ENCODE measurements around the gene BOLA3.

The BOLA3 gene

DNA sequence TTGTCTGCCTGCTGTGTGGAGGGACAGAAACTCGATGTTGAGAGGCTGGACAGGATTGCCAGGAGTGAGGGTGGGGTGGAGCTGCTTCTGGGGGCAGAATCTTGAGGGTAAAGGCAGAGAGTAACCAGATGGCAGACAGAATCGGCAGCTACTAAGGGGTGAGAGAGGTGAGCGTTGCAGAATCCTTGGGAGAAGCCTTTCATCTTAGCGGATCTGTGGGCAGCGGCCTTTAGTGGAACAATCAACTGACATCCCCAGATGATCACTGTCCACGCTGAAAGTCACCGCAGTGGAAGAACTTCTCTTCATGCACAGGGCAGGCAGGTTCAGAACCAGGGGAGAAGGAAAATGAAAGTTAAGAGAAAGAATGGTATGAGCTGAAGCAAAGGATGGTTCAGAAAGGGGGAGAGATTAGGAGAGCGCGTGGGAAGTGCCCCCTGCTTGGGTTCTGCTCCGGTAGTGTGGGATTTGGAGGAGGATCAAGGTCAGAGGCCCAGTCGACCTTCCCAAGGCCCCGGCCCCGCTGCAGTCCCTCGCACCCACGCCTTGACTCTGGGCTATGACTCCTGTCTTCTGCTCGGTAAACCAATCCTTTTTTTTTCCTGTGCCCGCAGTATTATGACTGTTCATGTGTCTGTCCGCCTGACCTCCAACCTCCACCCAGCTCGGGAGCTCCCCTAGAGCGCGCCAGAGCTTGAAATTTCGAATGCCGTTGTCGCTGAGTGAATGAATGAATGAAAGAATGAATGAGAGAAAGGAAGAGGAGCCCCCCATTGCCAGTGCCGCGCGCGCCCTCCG is 584 bp downstream of the BOLA3 start:
- no peaks in the 10 kb centered on the region for H3K27me3 ChIP-seq (replicated peaks; ENCODE audit: insufficient read depth, low read length)
- peaks cover 18% of the 10 kb centered on the region for H3K4me1 ChIP-seq (ENCODE audit: low read length)
- peak overlapping the region; percentile 92 for H3K9ac ChIP-seq (ENCODE audit: low read length)
- peak overlapping the region; percentile 88 for H3K4me3 ChIP-seq (ENCODE audit: low read length)
- H3K9me3 ChIP-seq (replicated peaks; ENCODE audit: insufficient read depth, low read length): no peaks in the 10 kb centered on the region
- H3K4me2 ChIP-seq (ENCODE audit: low read depth, low read length): peak overlapping the region; percentile 93
- no peak for TF ChIP-seq EZH2phosphoT487 (IDR thresholded peaks at IDR 0.05; ENCODE audit: low read length)
- no peak for TF ChIP-seq EZH2 (optimal IDR thresholded peaks at IDR 0.05; ENCODE audit: low read depth, low read length)
- TF ChIP-seq, protein P1, sequence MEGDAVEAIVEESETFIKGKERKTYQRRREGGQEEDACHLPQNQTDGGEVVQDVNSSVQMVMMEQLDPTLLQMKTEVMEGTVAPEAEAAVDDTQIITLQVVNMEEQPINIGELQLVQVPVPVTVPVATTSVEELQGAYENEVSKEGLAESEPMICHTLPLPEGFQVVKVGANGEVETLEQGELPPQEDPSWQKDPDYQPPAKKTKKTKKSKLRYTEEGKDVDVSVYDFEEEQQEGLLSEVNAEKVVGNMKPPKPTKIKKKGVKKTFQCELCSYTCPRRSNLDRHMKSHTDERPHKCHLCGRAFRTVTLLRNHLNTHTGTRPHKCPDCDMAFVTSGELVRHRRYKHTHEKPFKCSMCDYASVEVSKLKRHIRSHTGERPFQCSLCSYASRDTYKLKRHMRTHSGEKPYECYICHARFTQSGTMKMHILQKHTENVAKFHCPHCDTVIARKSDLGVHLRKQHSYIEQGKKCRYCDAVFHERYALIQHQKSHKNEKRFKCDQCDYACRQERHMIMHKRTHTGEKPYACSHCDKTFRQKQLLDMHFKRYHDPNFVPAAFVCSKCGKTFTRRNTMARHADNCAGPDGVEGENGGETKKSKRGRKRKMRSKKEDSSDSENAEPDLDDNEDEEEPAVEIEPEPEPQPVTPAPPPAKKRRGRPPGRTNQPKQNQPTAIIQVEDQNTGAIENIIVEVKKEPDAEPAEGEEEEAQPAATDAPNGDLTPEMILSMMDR (IDR thresholded peaks at IDR 0.05; ENCODE audit: low read length): no peak
- H3F3A ChIP-seq (ENCODE audit: insufficient read depth, low read length): peaks cover 25% of the 10 kb centered on the region
- H4K20me1 ChIP-seq (ENCODE audit: insufficient read depth, low read length): no peaks in the 10 kb centered on the region
- peak overlapping the region; percentile 99 for H2AFZ ChIP-seq (ENCODE audit: low read length)
- H3K36me3 ChIP-seq (replicated peaks; ENCODE audit: insufficient read depth, low read length): no peaks in the 10 kb centered on the region; the same call in 1 of the 2 replicates
- no peaks in the 10 kb centered on the region for H3K9me2 ChIP-seq (replicated peaks; ENCODE audit: insufficient read depth, low read length)
- H3K79me2 ChIP-seq (ENCODE audit: low read length): peaks cover 17% of the 10 kb centered on the region
- H3K27ac ChIP-seq (ENCODE audit: low read length): peak overlapping the region; percentile 48; the same call in 1 of the 2 replicates
- DNase-seq: peak; percentile 45

DNA sequence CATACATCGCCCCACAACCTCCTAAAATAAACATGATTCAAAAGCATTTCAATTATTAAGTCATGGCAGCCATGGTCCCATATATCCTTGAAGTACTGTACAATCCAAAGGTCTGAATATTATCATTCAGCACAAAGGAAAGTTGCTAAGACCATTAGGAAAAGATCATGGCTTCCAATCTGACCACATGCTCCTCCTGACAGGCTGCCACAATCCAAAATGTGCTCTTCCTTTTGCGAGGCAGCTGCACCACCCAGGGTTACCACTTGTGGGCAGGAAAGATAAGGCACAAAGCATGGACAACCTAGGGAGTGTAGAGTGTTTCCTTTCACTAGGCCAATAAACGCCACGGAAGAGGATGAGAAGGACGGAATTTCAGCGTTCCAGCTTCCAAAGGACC is 5.4 kb downstream of the BOLA3 start:
- no peaks in the 10 kb centered on the region; the same call in 1 of the 2 replicates for H3K36me3 ChIP-seq (replicated peaks; ENCODE audit: insufficient read depth, low read length)

DNA sequence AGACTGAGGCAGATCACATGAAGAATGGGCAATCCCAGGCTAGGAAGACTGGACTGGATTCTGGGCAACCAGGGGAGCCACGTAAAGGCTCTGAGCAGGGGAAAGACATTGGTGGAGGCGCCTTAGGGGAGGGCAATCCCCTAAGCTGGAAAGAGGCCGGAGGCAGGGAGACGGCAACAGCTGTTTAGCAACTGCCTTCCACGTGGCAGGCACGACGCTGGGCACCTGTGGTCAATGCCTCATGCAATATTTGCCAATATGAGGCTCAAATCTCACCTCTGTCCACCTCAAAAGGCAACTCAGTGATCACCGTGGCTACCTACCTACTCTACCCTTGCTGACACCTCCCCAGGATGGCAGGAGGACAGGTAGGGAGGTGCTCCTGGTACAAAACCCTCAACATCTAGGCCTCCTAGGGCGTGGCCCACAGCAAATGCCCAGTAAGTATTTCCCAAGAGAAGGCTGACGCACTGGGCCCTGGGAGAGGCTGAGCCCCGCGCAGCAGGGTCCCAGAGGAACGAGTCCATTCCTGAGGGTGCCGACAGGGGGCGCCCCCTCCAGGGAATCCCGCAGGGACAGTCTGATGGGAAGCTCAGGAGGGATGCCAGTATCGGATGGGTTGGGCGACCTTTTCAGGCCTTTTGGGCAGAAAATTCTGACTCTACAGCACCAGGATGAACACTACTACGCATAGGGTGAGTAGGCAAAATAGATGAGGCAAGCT is 8.9 kb downstream of the BOLA3 start:
- no peaks in the 10 kb centered on the region for H3K27me3 ChIP-seq (replicated peaks; ENCODE audit: insufficient read depth, low read length)

More for the DNA sequence above, 5.4 kb downstream of the BOLA3 start:
- Histone ChIP-seq H3K79me2 (ENCODE audit: low read length) (peaks cover 31% of the 10 kb centered on the region), H3K9ac (ENCODE audit: low read length) (no peak overlapping the region), H3K27ac (ENCODE audit: low read length) (no peak overlapping the region), H3K4me1 (ENCODE audit: low read length) (peaks cover 9% of the 10 kb centered on the region; the same call in 1 of the 2 replicates), H3K9me2 (replicated peaks; ENCODE audit: insufficient read depth, low read length) (no peaks in the 10 kb centered on the region), H3F3A (ENCODE audit: insufficient read depth, low read length) (no peaks in the 10 kb centered on the region), H2AFZ (ENCODE audit: low read length) (no peak overlapping the region), H4K20me1 (ENCODE audit: insufficient read depth, low read length) (no peaks in the 10 kb centered on the region), H3K4me2 (ENCODE audit: low read depth, low read length) (no peak overlapping the region), H3K9me3 (replicated peaks; ENCODE audit: insufficient read depth, low read length) (no peaks in the 10 kb centered on the region), H3K27me3 (replicated peaks; ENCODE audit: insufficient read depth, low read length) (no peaks in the 10 kb centered on the region), H3K4me3 (ENCODE audit: low read length) (no peak overlapping the region)
- DNase-seq: no peak
- TF ChIP-seq, protein P1 (IDR thresholded peaks at IDR 0.05; ENCODE audit: low read length): peak; percentile 9; the same call in 1 of the 2 replicates
- TF ChIP-seq EZH2 (optimal IDR thresholded peaks at IDR 0.05; ENCODE audit: low read depth, low read length): no peak

More for the DNA sequence above, 8.9 kb downstream of the BOLA3 start:
- no peak for DNase-seq
- Histone ChIP-seq H3K4me1 (ENCODE audit: low read length) (no peaks in the 10 kb centered on the region), H4K20me1 (ENCODE audit: insufficient read depth, low read length) (no peaks in the 10 kb centered on the region), H3K36me3 (replicated peaks; ENCODE audit: insufficient read depth, low read length) (no peaks in the 10 kb centered on the region; the same call in 1 of the 2 replicates), H3K9me3 (replicated peaks; ENCODE audit: insufficient read depth, low read length) (no peaks in the 10 kb centered on the region), H3K9ac (ENCODE audit: low read length) (no peak overlapping the region), H3F3A (ENCODE audit: insufficient read depth, low read length) (no peaks in the 10 kb centered on the region), H3K27ac (ENCODE audit: low read length) (no peak overlapping the region), H3K4me3 (ENCODE audit: low read length) (no peak overlapping the region), H2AFZ (ENCODE audit: low read length) (no peak overlapping the region), H3K9me2 (replicated peaks; ENCODE audit: insufficient read depth, low read length) (no peaks in the 10 kb centered on the region), H3K79me2 (ENCODE audit: low read length) (peaks cover 17% of the 10 kb centered on the region), H3K4me2 (ENCODE audit: low read depth, low read length) (no peak overlapping the region)
- no peak for TF ChIP-seq EZH2 (optimal IDR thresholded peaks at IDR 0.05; ENCODE audit: low read depth, low read length)
- TF ChIP-seq, protein P1 (IDR thresholded peaks at IDR 0.05; ENCODE audit: low read length): peak; percentile 13; the same call in 1 of the 2 replicates
- no peak for TF ChIP-seq EZH2phosphoT487 (IDR thresholded peaks at IDR 0.05; ENCODE audit: low read length)

All from MM.1S (cell line).